Testis (tissue), 2 donors: ENCODE results near the gene GLG1.

Experiments
- CTCF ChIP-seq, 3 experiments: fragments of 450-650 bp in 2 of 3; fragments of 200-600 bp in 1 of 3; sonication (generic) in 1 of 3; IDR thresholded peaks; one replicate each; pipeline ENCODE4 v1.5.1; 2016 to 2019; ENCODE audit warnings: antibody characterized with exemption in 3 of 3, mild to moderate bottlenecking in 2 of 3, moderate library complexity in 1 of 3
- POLR2A ChIP-seq: fragments of 450-650 bp; IDR thresholded peaks from one replicate; pipeline ENCODE4 v1.6.1; 2017; ENCODE audit warnings: antibody characterized with exemption, mild to moderate bottlenecking, moderate library complexity

GRCh38 chr16:74568961-74569631 lies 37.8 kb downstream of the GLG1 start:
- TF ChIP-seq CTCF (IDR thresholded peaks at IDR 0.05) (no peak), POLR2A (no peak)
